GM21381 (cell line): ENCODE results near the gene CCL4L2.
A peak's percentile ranks its signal among the peaks of the same experiment; 100 is the strongest.
"Not testable (repeated sequence)": the region's sequence is repeated elsewhere in the genome, so short reads cannot be mapped to it uniquely, and the experiment has no call there.

ENCODE experiments used
- ATAC-seq: cut with Tn5 transposase; IDR thresholded peaks from one replicate; pipeline ENCODE4 v1.9.1; 2021; ENCODE audit warnings: mild to moderate bottlenecking, moderate library complexity; ENCODE audit not compliant: unreplicated experiment

Gene CCL4L2

GRCh38 chr17:36210439-36211211, at the start of gene CCL4L2:
TSS of gene CCL4L2 (plus strand) at chr17:36211063.
- ATAC-seq: peak; percentile 64

GRCh38 chr17:36168836-36169235, 42.0 kb upstream of the CCL4L2 start:
- not testable (repeated sequence) for ATAC-seq

- ATAC-seq: not testable (repeated sequence)
Observed at GRCh38 chr17:36176536-36176935, 34.3 kb upstream of the CCL4L2 start, which contains the start of gene TBC1D3B. TSS of gene TBC1D3B (minus strand) at chr17:36176636. CDS start at chr17:36175050, 1,586 bp downstream.

- not testable (repeated sequence) for ATAC-seq
Observed at GRCh38 chr17:36181446-36182175, 29.3 kb upstream of the CCL4L2 start.

GRCh38 chr17:36182176-36183000, 28.5 kb upstream of the CCL4L2 start:
- ATAC-seq: no peak

GRCh38 chr17:36183001-36183971, 27.6 kb upstream of the CCL4L2 start:
- ATAC-seq: no peak

- no peak for ATAC-seq
Observed at GRCh38 chr17:36184023-36184765, 26.7 kb upstream of the CCL4L2 start.

- no peak for ATAC-seq
Observed at GRCh38 chr17:36185416-36185815, 25.4 kb upstream of the CCL4L2 start.

GRCh38 chr17:36186810-36187763, 23.8 kb upstream of the CCL4L2 start:
- not testable (repeated sequence) for ATAC-seq

- ATAC-seq: not testable (repeated sequence)
Observed at GRCh38 chr17:36187943-36188665, 22.8 kb upstream of the CCL4L2 start.

GRCh38 chr17:36188891-36189306, 22.0 kb upstream of the CCL4L2 start:
- peak; percentile 61 for ATAC-seq

GRCh38 chr17:36189993-36190392, 20.9 kb upstream of the CCL4L2 start:
- ATAC-seq: not testable (repeated sequence)

GRCh38 chr17:36190549-36191330, 20.1 kb upstream of the CCL4L2 start:
- ATAC-seq: not testable (repeated sequence)

- ATAC-seq: no peak
Observed at GRCh38 chr17:36193216-36193775, 17.6 kb upstream of the CCL4L2 start.

- ATAC-seq: not testable (repeated sequence)
Observed at GRCh38 chr17:36194147-36194831, 16.6 kb upstream of the CCL4L2 start.
